H1 (cell line): ENCODE results near the gene PLCXD1. TPM values are rescaled to one million over a fixed set of nuclear protein-coding genes. Genes with fewer than 3 reads are reported as not detected.
"Not testable (repeated sequence)": the region's sequence is repeated elsewhere in the genome, so short reads cannot be mapped to it uniquely, and the experiment has no call there.

Experiments
- CTCF ChIA-PET: fragments of 300-600 bp; sonication (Branson Sonifier 250); formaldehyde crosslinking; loops from one replicate; lab custom pipeline; 2021; ENCODE audit not compliant: partially characterized antibody; lab: Charles Lee
- POLR2A ChIA-PET: fragments of 300-600 bp; sonication (Branson Sonifier 250); formaldehyde crosslinking; loops from one replicate; lab custom pipeline; 2021; ENCODE audit warnings: inconsistent platforms; ENCODE audit not compliant: partially characterized antibody; lab: Charles Lee
- DNase-seq, 2 experiments: peaks; one replicate each; pipeline versions ENCODE4 v3.0.0 to v3.0.0-alpha.2; 2010 to 2022; ENCODE audit warnings: low spot score in 2 of 2, low read depth in 1 of 2, mixed read lengths in 1 of 2
- FAIRE-seq: peaks from 2 replicates; lab custom pipeline; 2011; peaks lifted over from hg19 to GRCh38; lab: Jason Lieb, UNC
- H2AFZ ChIP-seq: 2 replicates; pipeline ENCODE4 v1.8.1; 2012; ENCODE audit warnings: low read length, inconsistent platforms
- H2AK5ac ChIP-seq: 2 replicates; pipeline ENCODE4 v1.6.1; 2013; ENCODE audit warnings: low read depth, low read length
- H2BK120ac ChIP-seq: replicated peaks from 2 replicates; pipeline ENCODE3; 2013; ENCODE audit warnings: low read depth, low read length, inconsistent platforms
- H2BK12ac ChIP-seq: 2 replicates; pipeline ENCODE4 v1.6.1; 2013; ENCODE audit warnings: low read depth, low read length
- H2BK15ac ChIP-seq: 2 replicates; pipeline ENCODE4 v1.6.1; 2013; ENCODE audit warnings: low read length
- H2BK20ac ChIP-seq: 2 replicates; pipeline ENCODE4 v1.6.1; 2013; ENCODE audit warnings: low read length
- H2BK5ac ChIP-seq: 2 replicates; pipeline ENCODE4 v1.6.1; 2013; ENCODE audit warnings: low read depth, low read length
- H3K14ac ChIP-seq: 2 replicates; pipeline ENCODE4 v1.6.1; 2013; ENCODE audit warnings: inconsistent platforms; ENCODE audit not compliant: insufficient read length
- H3K18ac ChIP-seq: 2 replicates; pipeline ENCODE4 v1.6.1; 2013; ENCODE audit warnings: low read length; ENCODE audit errors: extremely low read depth
- H3K23ac ChIP-seq: 2 replicates; pipeline ENCODE4 v1.6.1; 2013; ENCODE audit warnings: inconsistent platforms; ENCODE audit not compliant: insufficient read length
- H3K23me2 ChIP-seq: 2 replicates; pipeline ENCODE4 v1.6.1; 2013; ENCODE audit warnings: low read depth, low read length
- H3K27ac ChIP-seq: 2 replicates; pipeline ENCODE4 v1.6.1; 2011; ENCODE audit warnings: low read depth, low read length, inconsistent platforms
- H3K27me3 ChIP-seq, 4 experiments: replicated peaks in 1 of 4; 1 replicate in 1 of 4; 2 replicates in 3 of 4; pipeline versions ENCODE4 v1.6.1 to v1.8.1; 2011 to 2013; ENCODE audit warnings: low read length in 3 of 4, mild to moderate bottlenecking in 3 of 4, inconsistent platforms in 2 of 4, mixed read lengths in 2 of 4, moderate library complexity in 1 of 4; ENCODE audit not compliant: control insufficient read depth in 3 of 4, insufficient read depth in 3 of 4; ENCODE audit errors: extremely low read depth in 1 of 4
- H3K36me3 ChIP-seq, 4 experiments: 2 replicates each; pipeline versions ENCODE4 v1.6.1 to v1.8.1; 2011 to 2013; ENCODE audit warnings: mild to moderate bottlenecking in 4 of 4, low read length in 3 of 4, moderate library complexity in 2 of 4, control low read depth in 1 of 4, inconsistent platforms in 1 of 4; ENCODE audit not compliant: insufficient read depth in 4 of 4, control insufficient read depth in 2 of 4
- H3K4ac ChIP-seq: replicated peaks from 2 replicates; pipeline ENCODE3; 2013; ENCODE audit warnings: low read length, low read depth, mixed read lengths, inconsistent platforms; ENCODE audit not compliant: insufficient read length
- H3K4me1 ChIP-seq, 4 experiments: replicated peaks in 1 of 4; 1 replicate in 1 of 4; 2 replicates in 3 of 4; pipeline versions ENCODE4 v1.6.1 to v1.8.1; 2011 to 2013; ENCODE audit warnings: low read length in 3 of 4, inconsistent platforms in 2 of 4, mixed read lengths in 1 of 4; ENCODE audit not compliant: insufficient read depth in 4 of 4, control insufficient read depth in 3 of 4
- H3K4me2 ChIP-seq, 2 experiments: 2 replicates each; pipeline versions ENCODE4 v1.6.1 to v1.8.1; 2011 to 2013; ENCODE audit warnings: low read depth in 2 of 2, low read length in 2 of 2, control low read depth in 1 of 2, inconsistent platforms in 1 of 2, mild to moderate bottlenecking in 1 of 2; ENCODE audit not compliant: insufficient read depth in 1 of 2
- H3K4me3 ChIP-seq, 4 experiments: fragments of 200-600, 300-600 bp in 1 of 4; sonication (generic), shearing (Covaris generic), sonication (Bioruptor Twin) in 1 of 4; 2 replicates each; pipeline versions ENCODE4 v1.5.1 to v1.8.1; 2011 to 2016; ENCODE audit warnings: low read length in 4 of 4, low read depth in 3 of 4, control low read depth in 2 of 4, inconsistent platforms in 2 of 4, mild to moderate bottlenecking in 2 of 4, mixed read lengths in 1 of 4, moderate library complexity in 1 of 4; ENCODE audit not compliant: insufficient read depth in 2 of 4; ENCODE audit errors: extremely low read depth in 1 of 4
- H3K56ac ChIP-seq: replicated peaks from 2 replicates; pipeline ENCODE3; 2013; ENCODE audit warnings: low read depth, mild to moderate bottlenecking, mixed read lengths, low read length, inconsistent platforms; ENCODE audit not compliant: insufficient read length
- H3K79me1 ChIP-seq: 2 replicates; pipeline ENCODE4 v1.6.1; 2013; ENCODE audit warnings: low read depth, low read length, control low read depth
- H3K79me2 ChIP-seq, 2 experiments: 2 replicates each; pipeline versions ENCODE4 v1.6.1 to v1.8.1; 2012 to 2013; ENCODE audit warnings: low read length in 2 of 2, mild to moderate bottlenecking in 2 of 2, inconsistent platforms in 1 of 2; ENCODE audit not compliant: insufficient read depth in 2 of 2, control insufficient read depth in 1 of 2
- H3K9ac ChIP-seq, 4 experiments: replicated peaks in 1 of 4; 1 replicate in 1 of 4; 2 replicates in 3 of 4; pipeline versions ENCODE4 v1.6.1 to v1.8.1; 2011 to 2013; ENCODE audit warnings: low read depth in 3 of 4, low read length in 3 of 4, control low read depth in 2 of 4, mild to moderate bottlenecking in 2 of 4, moderate library complexity in 2 of 4, inconsistent platforms in 1 of 4; ENCODE audit errors: extremely low read depth in 1 of 4
- H3K9me3 ChIP-seq, 2 experiments: 2 replicates each; pipeline versions ENCODE4 v1.6.1 to v1.8.1; 2012 to 2013; ENCODE audit warnings: mild to moderate bottlenecking in 2 of 2, moderate library complexity in 2 of 2, control low read depth in 1 of 2, inconsistent platforms in 1 of 2, low read depth in 1 of 2, low read length in 1 of 2, mixed read lengths in 1 of 2; ENCODE audit not compliant: insufficient read depth in 2 of 2
- H4K20me1 ChIP-seq, 2 experiments: replicated peaks in 1 of 2; 2 replicates each; pipeline versions ENCODE3 to v1.8.1; 2011 to 2013; ENCODE audit warnings: inconsistent platforms in 2 of 2, low read length in 2 of 2, mild to moderate bottlenecking in 1 of 2; ENCODE audit not compliant: insufficient read depth in 2 of 2, control insufficient read depth in 1 of 2
- H4K5ac ChIP-seq: 2 replicates; pipeline ENCODE4 v1.6.1; 2013; ENCODE audit warnings: low read length, low read depth, mixed read lengths, inconsistent platforms; ENCODE audit not compliant: insufficient read length
- H4K8ac ChIP-seq: 2 replicates; pipeline ENCODE4 v1.8.0; 2013; ENCODE audit warnings: mild to moderate bottlenecking, moderate library complexity, low read length, inconsistent platforms; ENCODE audit not compliant: insufficient read depth; ENCODE audit errors: extremely low read depth
- H4K91ac ChIP-seq: replicated peaks from 2 replicates; pipeline ENCODE3; 2013; ENCODE audit warnings: low read length, mixed read lengths, inconsistent platforms; ENCODE audit not compliant: insufficient read length
- WGBS, 2 experiments: shearing (Covaris generic) in 1 of 2; methylation state at CpG; one replicate each; pipeline versions ENCODE4 v1.1.6 to v1.1.7; 2013 to 2015; ENCODE audit warnings: low lambda C conversion rate in 2 of 2, mixed read lengths in 2 of 2, inconsistent platforms in 1 of 2, low coverage in 1 of 2, missing lambda C conversion rate in 1 of 2; ENCODE audit not compliant: insufficient replicate concordance in 2 of 2, insufficient coverage in 1 of 2, insufficient read length in 1 of 2; ENCODE audit errors: extremely low coverage in 1 of 2, missing lambda C conversion rate in 1 of 2; 5-methylcytosine and 5-hydroxymethylcytosine counted together
- polyA plus RNA-seq, 7 experiments: library from polyadenylated mRNA; depleted of rRNA in 3 of 7; stranded (reverse) in 5 of 7; unstranded in 2 of 7; fragments of >200 nt in 5 of 7; fragments of 200-250 nt in 2 of 7; gene quantifications; 1 replicate in 5 of 7; 2 replicates in 1 of 7; 4 replicates in 1 of 7; pipeline versions ENCODE4 v1.2.1 to v1.2.3, GENCODE V29; 2011 to 2013; ENCODE audit warnings: missing spikeins in 2 of 7, mixed read lengths in 2 of 7
- total RNA-seq: library from RNA; stranded (reverse); fragmentation: NEBNext Ultra II Directional; extraction: Animal tissue kit (Norgen Biotek cat#: 25700); gene quantifications from 2 replicates; pipeline ENCODE4 v1.2.1, GENCODE V29; 2021

PLCXD1 gene
- total and polyA plus RNA-seq, 2 of the 8 experiments (the other 6 are each of a cell fraction or from before 2014, with no cell fraction given), result 93.6 to 124 TPM

- peaks cover 20 to 74% (median 48%) of the 10 kb centered on the region in 4 experiments for H3K36me3 ChIP-seq
- H2BK120ac ChIP-seq, CTCF ChIA-PET: not testable (repeated sequence)
These were observed 24.8 kb downstream of the PLCXD1 start for GRCh38 chrX:305781-306613.

More at GRCh38 chrX:305781-306613, 24.8 kb downstream of the PLCXD1 start:
- H3K14ac ChIP-seq, H3K23me2 ChIP-seq, H3K18ac ChIP-seq, DNase-seq, H3K79me2 ChIP-seq, H4K91ac ChIP-seq, H2BK20ac ChIP-seq, H3K4ac ChIP-seq, H2BK12ac ChIP-seq, H3K9me3 ChIP-seq, H3K4me3 ChIP-seq, H4K8ac ChIP-seq, H4K5ac ChIP-seq, H3K4me2 ChIP-seq, H3K4me1 ChIP-seq, POLR2A ChIA-PET, H2BK15ac ChIP-seq, H3K9ac ChIP-seq, H3K79me1 ChIP-seq, H3K23ac ChIP-seq, H3K27me3 ChIP-seq, H2BK5ac ChIP-seq, H3K56ac ChIP-seq, H2AFZ ChIP-seq, H2AK5ac ChIP-seq, H3K27ac ChIP-seq: not testable (repeated sequence)
- 94% methylated on average over 12 of the region's 12 CpGs; no CpG with 5 or more reads in 1 of the 2 experiments for WGBS, 2 experiments
- H4K20me1 ChIP-seq, result peaks cover 6 to 17% of the 10 kb centered on the region in 2 experiments
- peak; percentile 83 for FAIRE-seq
